CD4-positive, alpha-beta T cell (primary cell): ENCODE measurements around the gene GARIN5A. TPM values are rescaled to one million over a fixed set of nuclear protein-coding genes. Genes with fewer than 3 reads are reported as not detected.
"Not testable (repeated sequence)": the region's sequence is repeated elsewhere in the genome, so short reads cannot be mapped to it uniquely, and the experiment has no call there.

ENCODE experiments used
- ATAC-seq: fragments of 200-7000 bp; cut with Tn5 transposase; one replicate; pipeline ENCODE4 v1.10.0; 2022; ENCODE audit warnings: mild to moderate bottlenecking; ENCODE audit not compliant: poor library complexity
- CTCF ChIA-PET: fragments of 350-600 bp; sonication (Branson Sonifier 250); formaldehyde crosslinking; loops from one replicate; lab custom pipeline; 2021; ENCODE audit warnings: antibody characterized with exemption, inconsistent platforms; lab: Charles Lee
- POLR2A ChIA-PET: fragments of 350-600 bp; sonication (Branson Sonifier 250); formaldehyde crosslinking; loops from one replicate; lab custom pipeline; 2021; ENCODE audit warnings: antibody characterized with exemption, inconsistent platforms; lab: Charles Lee
- DNase-seq, 14 experiments: peaks; one replicate each; pipeline ENCODE4 v3.0.0-alpha.2; 2013 to 2020; ENCODE audit warnings: mixed read lengths in 2 of 14
- H3K27ac ChIP-seq, 2 donors: one replicate each; pipeline versions ENCODE4 v1.5.1 to v1.7.0; 2013; ENCODE audit warnings: low read length in 2 of 2, low read depth in 1 of 2, mild to moderate bottlenecking in 1 of 2
- H3K27me3 ChIP-seq, 2 experiments: 1 replicate in 1 of 2; 2 replicates in 1 of 2; pipeline versions ENCODE4 v1.6.1 to v1.7.0; 2013; ENCODE audit warnings: low read length in 2 of 2, control low read depth in 1 of 2, mild to moderate bottlenecking in 1 of 2, moderate library complexity in 1 of 2; ENCODE audit not compliant: insufficient read depth in 2 of 2, control insufficient read depth in 1 of 2
- H3K36me3 ChIP-seq: one replicate; pipeline ENCODE4 v1.6.1; 2013; ENCODE audit warnings: low read length, control low read depth; ENCODE audit not compliant: insufficient read depth
- H3K4me1 ChIP-seq: one replicate; pipeline ENCODE4 v1.6.1; 2013; ENCODE audit warnings: low read length, control low read depth; ENCODE audit not compliant: insufficient read depth
- H3K4me3 ChIP-seq: one replicate; pipeline ENCODE4 v1.5.1; 2013; ENCODE audit warnings: mild to moderate bottlenecking, low read length, moderate library complexity
- H3K9me3 ChIP-seq, 2 experiments: 1 replicate in 1 of 2; 2 replicates in 1 of 2; pipeline versions ENCODE4 v1.6.1 to v1.7.0; 2013; ENCODE audit warnings: low read length in 2 of 2, mild to moderate bottlenecking in 2 of 2, control low read depth in 1 of 2, moderate library complexity in 1 of 2; ENCODE audit not compliant: control insufficient read depth in 1 of 2, insufficient read depth in 1 of 2
- H3K27ac Mint-ChIP-seq: one replicate; pipeline ENCODE4 v1.8.0; 2020; ENCODE audit warnings: mixed read lengths
- H3K27me3 Mint-ChIP-seq: one replicate; pipeline ENCODE4 v1.8.0; 2021; ENCODE audit warnings: mixed read lengths
- H3K36me3 Mint-ChIP-seq: one replicate; pipeline ENCODE4 v1.8.0; 2021; ENCODE audit warnings: low read depth, mixed read lengths
- H3K4me1 Mint-ChIP-seq: one replicate; pipeline ENCODE4 v1.8.0; 2021; ENCODE audit warnings: low read depth, mixed read lengths
- H3K4me3 Mint-ChIP-seq: one replicate; pipeline ENCODE4 v1.8.0; 2020; ENCODE audit warnings: mild to moderate bottlenecking, mixed read lengths
- H3K9me3 Mint-ChIP-seq: one replicate; pipeline ENCODE4 v1.8.0; 2020; ENCODE audit warnings: mixed read lengths
- intact Hi-C, 2 experiments: fragments of 100-400 bp; cut with DNase I in 1 of 2; cut with micrococcal nuclease in 1 of 2; formaldehyde crosslinking; loops; one replicate each; pipeline versions ENCODE4 v1.15.1 to v1.9.0; 2023 to 2025; cut with DNase I, micrococcal nuclease
- total RNA-seq, 174 experiments: library from RNA in 2 of 174; stranded (reverse) in 2 of 174; gene quantifications; one replicate each; pipeline ENCODE4 v1.2.3 and lab custom pipeline; 2021 to 2026
- TF ChIP-seq, protein P1 (sequence below): fragments of 200-600 bp; IDR thresholded peaks from one replicate; pipeline ENCODE4 v1.8.0; 2022; ENCODE audit warnings: antibody characterized with exemption, mild to moderate bottlenecking

Gene GARIN5A
- total RNA-seq, 2 experiments from 2014 or later, result 0.50 TPM; not detected in 1

DNA sequence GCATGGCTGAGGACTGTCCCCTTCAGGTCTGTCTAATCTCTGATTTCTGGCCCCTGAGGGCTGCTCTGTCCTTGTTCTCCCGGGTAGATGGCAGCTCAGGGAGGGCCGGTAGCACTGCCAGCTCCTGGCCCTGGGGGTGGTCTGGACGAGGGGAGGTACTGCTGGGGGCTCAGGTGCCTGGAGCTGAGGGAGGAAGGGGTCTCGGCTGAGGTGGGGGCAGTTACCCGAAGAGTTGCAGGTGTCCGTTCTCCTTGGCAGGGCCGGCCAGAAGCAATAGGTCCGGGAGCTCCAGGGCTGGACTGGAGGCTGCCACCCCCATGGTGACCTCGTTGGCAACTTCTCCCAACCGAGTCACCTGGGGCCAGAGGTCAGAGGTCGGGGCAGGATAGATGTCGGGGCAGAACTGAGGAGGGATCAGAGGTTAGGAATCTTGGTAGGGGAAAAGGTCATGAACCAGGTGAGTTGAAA, 1.5 kb downstream of the GARIN5A start:
- peaks cover 22% of the 10 kb centered on the region for H3K4me1 Mint-ChIP-seq
- peaks cover 0 to 6% of the 10 kb centered on the region in 2 experiments for H3K9me3 ChIP-seq
- H3K27ac Mint-ChIP-seq, result peak overlapping the region; percentile 95
- TF ChIP-seq, protein P1, sequence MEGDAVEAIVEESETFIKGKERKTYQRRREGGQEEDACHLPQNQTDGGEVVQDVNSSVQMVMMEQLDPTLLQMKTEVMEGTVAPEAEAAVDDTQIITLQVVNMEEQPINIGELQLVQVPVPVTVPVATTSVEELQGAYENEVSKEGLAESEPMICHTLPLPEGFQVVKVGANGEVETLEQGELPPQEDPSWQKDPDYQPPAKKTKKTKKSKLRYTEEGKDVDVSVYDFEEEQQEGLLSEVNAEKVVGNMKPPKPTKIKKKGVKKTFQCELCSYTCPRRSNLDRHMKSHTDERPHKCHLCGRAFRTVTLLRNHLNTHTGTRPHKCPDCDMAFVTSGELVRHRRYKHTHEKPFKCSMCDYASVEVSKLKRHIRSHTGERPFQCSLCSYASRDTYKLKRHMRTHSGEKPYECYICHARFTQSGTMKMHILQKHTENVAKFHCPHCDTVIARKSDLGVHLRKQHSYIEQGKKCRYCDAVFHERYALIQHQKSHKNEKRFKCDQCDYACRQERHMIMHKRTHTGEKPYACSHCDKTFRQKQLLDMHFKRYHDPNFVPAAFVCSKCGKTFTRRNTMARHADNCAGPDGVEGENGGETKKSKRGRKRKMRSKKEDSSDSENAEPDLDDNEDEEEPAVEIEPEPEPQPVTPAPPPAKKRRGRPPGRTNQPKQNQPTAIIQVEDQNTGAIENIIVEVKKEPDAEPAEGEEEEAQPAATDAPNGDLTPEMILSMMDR, result no peak
- H3K36me3 ChIP-seq, result peaks cover 22% of the 10 kb centered on the region
- ATAC-seq, result no peak
- peaks cover 43% of the 10 kb centered on the region for H3K4me1 ChIP-seq
- ChIA-PET POLR2A (interaction anchor here (0.9 to 1.3 kb wide), 2 partner anchors 36 to 117 kb away, joined by 3 to 4 read pairs; partner anchors contain the start of gene JOSD2), CTCF (no interaction called here)
- H3K36me3 Mint-ChIP-seq, result peaks cover 37% of the 10 kb centered on the region
- H3K27me3 ChIP-seq, result no peaks in the 10 kb centered on the region
- H3K27ac ChIP-seq, result no peak overlapping the region
- H3K4me3 Mint-ChIP-seq, result peak overlapping the region; percentile 95
- DNase-seq, result peak in 1 of 14 experiments; percentile 38
- H3K9me3 Mint-ChIP-seq, result no peaks in the 10 kb centered on the region
- no peak overlapping the region for H3K4me3 ChIP-seq
- H3K27me3 Mint-ChIP-seq, result no peaks in the 10 kb centered on the region
- intact Hi-C loops, result loop anchor here in 1 of 2 experiments (5.0 kb wide), 1 partner anchor 108 kb away; the partner anchor contains the start of gene NAPSA

DNA sequence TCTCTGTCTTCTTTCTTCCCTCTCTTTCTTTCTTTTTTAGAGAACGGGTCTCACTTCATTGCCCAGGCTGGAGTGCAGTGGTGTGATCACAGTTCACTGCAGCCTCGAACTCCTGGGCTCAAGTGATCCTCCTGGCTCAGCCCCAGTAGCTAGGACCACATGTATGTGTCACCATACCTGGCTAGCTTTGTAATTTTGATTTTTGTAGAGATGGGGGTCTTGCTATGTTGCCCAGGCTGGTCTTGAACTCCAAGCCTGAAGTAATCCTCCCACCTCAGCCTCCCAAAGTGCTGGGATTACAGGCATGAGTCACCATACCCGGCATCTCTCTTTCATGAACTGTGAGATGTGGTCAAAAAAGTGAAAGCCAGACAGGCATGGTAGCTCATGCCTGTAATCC, 3.3 kb downstream of the GARIN5A start:
- not testable (repeated sequence) for H3K27me3 Mint-ChIP-seq

DNA sequence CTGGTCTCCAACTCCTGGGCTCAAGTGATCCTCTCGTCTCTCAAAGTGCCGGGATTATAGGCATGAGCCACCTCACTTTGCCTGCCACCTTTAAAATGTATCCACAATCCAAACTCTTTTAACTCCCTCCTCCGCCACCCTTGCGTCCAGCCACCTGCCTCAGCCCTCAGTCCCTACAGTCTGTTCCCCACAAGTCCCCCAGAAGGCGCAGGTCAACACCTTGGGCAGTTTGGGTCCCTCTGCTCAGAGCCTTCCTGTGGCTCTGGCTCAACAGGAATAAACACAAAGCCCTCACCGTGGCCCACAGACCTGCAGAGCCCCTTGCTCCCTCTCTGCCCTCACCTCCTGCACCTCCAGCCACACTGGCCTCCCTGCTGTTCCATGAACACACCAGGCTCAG, 7.8 kb downstream of the GARIN5A start:
- no peaks in the 10 kb centered on the region for H3K9me3 ChIP-seq
- Mint-ChIP-seq H3K27ac (no peak overlapping the region), H3K36me3 (no peaks in the 10 kb centered on the region), H3K9me3 (no peaks in the 10 kb centered on the region), H3K4me1 (no peaks in the 10 kb centered on the region), H3K4me3 (no peak overlapping the region), H3K27me3 (peaks cover 13% of the 10 kb centered on the region)
- ChIA-PET CTCF (no interaction called here), POLR2A (no interaction called here)
- TF ChIP-seq, protein P1, result no peak
- intact Hi-C loops, result no loop called here
- no peak overlapping the region for H3K4me3 ChIP-seq
- H3K27me3 ChIP-seq, result no peaks in the 10 kb centered on the region
- no peaks in the 10 kb centered on the region for H3K36me3 ChIP-seq
- H3K4me1 ChIP-seq, result no peaks in the 10 kb centered on the region
- H3K27ac ChIP-seq, result no peak overlapping the region
- ATAC-seq, result no peak
- no peak for DNase-seq

More for the DNA sequence above, 3.3 kb downstream of the GARIN5A start:
- Mint-ChIP-seq H3K4me1 (peaks cover 22% of the 10 kb centered on the region), H3K36me3 (peaks cover 28% of the 10 kb centered on the region)
- CTCF ChIA-PET, H3K4me3 Mint-ChIP-seq, H3K27ac ChIP-seq, ATAC-seq, H3K9me3 ChIP-seq, H3K36me3 ChIP-seq, H3K9me3 Mint-ChIP-seq, H3K27me3 ChIP-seq, H3K27ac Mint-ChIP-seq, H3K4me3 ChIP-seq, intact Hi-C loops, DNase-seq: not testable (repeated sequence)
- H3K4me1 ChIP-seq, result peaks cover 28% of the 10 kb centered on the region
- POLR2A ChIA-PET, result interaction anchor here (0.6 to 1.4 kb wide), 2 partner anchors 115 to 116 kb away, joined by 4 read pairs; no protein-coding TSS in a partner anchor

DNA sequence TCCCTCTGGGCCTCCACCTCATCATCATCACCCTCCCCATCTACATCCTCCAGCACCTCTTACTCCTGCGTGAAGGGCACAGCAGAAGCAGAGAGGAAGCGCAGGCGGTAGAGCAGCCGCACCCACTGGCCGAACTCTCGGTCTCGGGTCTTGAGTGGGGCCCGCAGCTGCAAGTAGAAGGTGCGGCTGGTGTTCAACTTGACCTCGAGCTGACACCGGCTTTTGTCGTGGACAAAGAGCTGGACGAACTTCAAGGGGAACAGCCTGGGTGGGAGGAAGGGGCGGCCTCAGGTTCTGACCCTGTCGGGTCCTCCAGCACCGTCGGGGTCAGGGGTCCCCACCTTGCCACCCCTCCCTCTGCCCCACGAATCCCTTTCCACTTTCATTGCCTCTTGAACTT, 9.1 kb downstream of the GARIN5A start:
- Histone ChIP-seq H3K36me3 (no peaks in the 10 kb centered on the region), H3K4me1 (no peaks in the 10 kb centered on the region), H3K4me3 (no peak overlapping the region), H3K27ac (no peak overlapping the region), H3K27me3 (no peaks in the 10 kb centered on the region), H3K9me3 (no peaks in the 10 kb centered on the region)
- ChIA-PET POLR2A (no interaction called here), CTCF (no interaction called here)
- TF ChIP-seq, protein P1, result no peak
- Mint-ChIP-seq H3K9me3 (no peaks in the 10 kb centered on the region), H3K4me3 (no peak overlapping the region), H3K27ac (no peak overlapping the region), H3K4me1 (no peaks in the 10 kb centered on the region), H3K27me3 (peaks cover 22% of the 10 kb centered on the region), H3K36me3 (no peaks in the 10 kb centered on the region)
- intact Hi-C loops, result no loop called here
- peak in 1 of 14 experiments; percentile 12 for DNase-seq
- ATAC-seq, result no peak
